HEK293 (cell line): Measurements from ENCODE around the gene PREX1.

Experiments
- CTCF ChIA-PET: fragments of 350-600 bp; formaldehyde crosslinking; extraction: SDS; loops from one replicate; lab custom pipeline; 2021; ENCODE audit warnings: antibody characterized with exemption; lab: Yijun Ruan, JAX
- POLR2A ChIA-PET: fragments of 300-600 bp; formaldehyde crosslinking; extraction: SDS; loops from one replicate; lab custom pipeline; 2020; ENCODE audit warnings: antibody characterized with exemption, inconsistent platforms; lab: Yijun Ruan, JAX
- H3K27ac ChIP-seq: fragments of 200-500 bp; sonication (Bioruptor generic); 2 replicates; pipeline ENCODE4 v1.5.1; 2014; ENCODE audit warnings: low read depth, low read length, control low read depth, inconsistent platforms; ENCODE audit errors: extremely low read depth
- H3K36me3 ChIP-seq, 2 experiments: fragments of 200-500 bp in 1 of 2; sonication (Bioruptor generic) in 1 of 2; 1 replicate in 1 of 2; 2 replicates in 1 of 2; pipeline ENCODE4 v1.5.1; 2014 to 2017; ENCODE audit warnings: inconsistent platforms in 2 of 2, low read length in 2 of 2; ENCODE audit not compliant: control insufficient read depth in 2 of 2, insufficient read depth in 1 of 2
- H3K4me1 ChIP-seq: fragments of 200-500 bp; sonication (Bioruptor generic); 2 replicates; pipeline ENCODE4 v1.5.1; 2014; ENCODE audit warnings: mild to moderate bottlenecking, low read length, inconsistent platforms; ENCODE audit not compliant: control insufficient read depth, insufficient read depth
- H3K4me3 ChIP-seq: 2 replicates; pipeline ENCODE4 v1.5.1; 2011; ENCODE audit warnings: low read depth, mild to moderate bottlenecking, control low read depth, low read length, moderate library complexity
- H3K9me3 ChIP-seq: fragments of 200-500 bp; sonication (Bioruptor generic); 2 replicates; pipeline ENCODE4 v1.5.1; 2014; ENCODE audit warnings: low read depth, low read length, inconsistent platforms; ENCODE audit not compliant: control insufficient read depth, insufficient read depth
- HOXD13 ChIP-seq: sonication (generic); formaldehyde crosslinking; IDR thresholded peaks from 2 replicates; pipeline ENCODE4 v1.8.0; 2022; ENCODE audit warnings: missing genetic modification reagents, borderline replicate concordance
- SETDB1 ChIP-seq: IDR thresholded peaks from one replicate; pipeline ENCODE4 v1.6.1; 2017; ENCODE audit warnings: mild to moderate bottlenecking, low read length, moderate library complexity, mixed read lengths; ENCODE audit not compliant: insufficient read length
- ZEB2 ChIP-seq: fragments of 450-650 bp; formaldehyde crosslinking; IDR thresholded peaks from 2 replicates; pipeline ENCODE4 v1.5.1; 2016; ENCODE audit warnings: missing biosample characterization, missing genetic modification characterization
- ZFP37 ChIP-seq: fragments of 450-650 bp; formaldehyde crosslinking; IDR thresholded peaks from 2 replicates; pipeline ENCODE4 v1.5.1; 2016; ENCODE audit warnings: missing biosample characterization, missing genetic modification characterization
- ZNF121 ChIP-seq: fragments of 450-650 bp; formaldehyde crosslinking; IDR thresholded peaks from 2 replicates; pipeline ENCODE4 v1.5.1; 2016; ENCODE audit warnings: missing biosample characterization, missing genetic modification characterization
- ZNF16 ChIP-seq: fragments of 450-650 bp; formaldehyde crosslinking; IDR thresholded peaks from 2 replicates; pipeline ENCODE4 v1.5.1; 2016; ENCODE audit warnings: low read depth, missing biosample characterization, missing genetic modification characterization
- ZNF266 ChIP-seq: fragments of 450-650 bp; formaldehyde crosslinking; IDR thresholded peaks from 2 replicates; pipeline ENCODE4 v1.5.1; 2016; ENCODE audit warnings: missing biosample characterization, missing genetic modification characterization, low read depth
- ZNF404 ChIP-seq: fragments of 450-650 bp; formaldehyde crosslinking; IDR thresholded peaks from 2 replicates; pipeline ENCODE4 v1.5.1; 2017; ENCODE audit warnings: missing biosample characterization, missing genetic modification characterization
- ZNF473 ChIP-seq: fragments of 450-650 bp; formaldehyde crosslinking; IDR thresholded peaks from 2 replicates; pipeline ENCODE4 v1.5.1; 2017; ENCODE audit warnings: missing biosample characterization, missing genetic modification characterization
- ZNF510 ChIP-seq: fragments of 450-650 bp; formaldehyde crosslinking; IDR thresholded peaks from 2 replicates; pipeline ENCODE4 v1.5.1; 2018; ENCODE audit warnings: mild to moderate bottlenecking, missing genetic modification characterization, missing biosample characterization; ENCODE audit not compliant: insufficient replicate concordance
- ZNF544 ChIP-seq: fragments of 450-650 bp; formaldehyde crosslinking; IDR thresholded peaks from 2 replicates; pipeline ENCODE4 v1.5.0; 2017; ENCODE audit warnings: missing biosample characterization, missing genetic modification characterization
- ZNF558 ChIP-seq: fragments of 450-650 bp; formaldehyde crosslinking; IDR thresholded peaks from 2 replicates; pipeline ENCODE4 v1.5.1; 2016; ENCODE audit warnings: missing biosample characterization, missing genetic modification characterization
- ZNF747 ChIP-seq: fragments of 450-650 bp; formaldehyde crosslinking; IDR thresholded peaks from 2 replicates; pipeline ENCODE4 v1.5.1; 2016; ENCODE audit warnings: missing biosample characterization, missing genetic modification characterization
- ZNF830 ChIP-seq: fragments of 450-650 bp; IDR thresholded peaks from 2 replicates; pipeline ENCODE4 v1.5.0; 2018; ENCODE audit warnings: missing biosample characterization, missing genetic modification characterization, low read depth, mild to moderate bottlenecking, moderate library complexity
- TF ChIP-seq, protein P1 (sequence below): fragments of 450-650 bp; formaldehyde crosslinking; IDR thresholded peaks from 2 replicates; pipeline ENCODE4 v1.5.1; 2017; ENCODE audit warnings: missing biosample characterization, missing genetic modification characterization
- TF ChIP-seq, protein P2 (sequence below): fragments of 450-650 bp; formaldehyde crosslinking; IDR thresholded peaks from 2 replicates; pipeline ENCODE4 v1.5.1; 2016; ENCODE audit warnings: missing biosample characterization, missing genetic modification characterization
- TF ChIP-seq, protein P3 (sequence below): fragments of 450-650 bp; formaldehyde crosslinking; conservative IDR thresholded peaks from 2 replicates; pipeline ENCODE4 v1.5.1; 2016; ENCODE audit warnings: low read depth, missing biosample characterization, missing genetic modification characterization
- TF ChIP-seq, protein P4 (sequence below): fragments of 450-650 bp; formaldehyde crosslinking; IDR thresholded peaks from 2 replicates; pipeline ENCODE4 v1.5.1; 2016; ENCODE audit warnings: missing biosample characterization, missing genetic modification characterization, borderline replicate concordance

Gene PREX1

GRCh38 chr20:48761023-48761785 is 66.6 kb downstream of the PREX1 start:
- Histone ChIP-seq H3K4me1 (no peaks in the 10 kb centered on the region), H3K27ac (no peak overlapping the region), H3K4me3 (no peak overlapping the region), H3K36me3 (no peaks in the 10 kb centered on the region), H3K9me3 (no peaks in the 10 kb centered on the region)
- ChIA-PET POLR2A (no interaction called here), CTCF (no interaction called here)
- TF ChIP-seq HOXD13 (CRISPR knock-in tag), result no peak
- no peak for TF ChIP-seq ZNF830 (tag by site-specific recombination)
- no peak for TF ChIP-seq ZNF121 (tag by site-specific recombination)
- TF ChIP-seq ZNF473 (tag by site-specific recombination), result no peak
- TF ChIP-seq ZNF747, result no peak
- no peak for TF ChIP-seq ZFP37 (tag by site-specific recombination)
- TF ChIP-seq, protein P1, sequence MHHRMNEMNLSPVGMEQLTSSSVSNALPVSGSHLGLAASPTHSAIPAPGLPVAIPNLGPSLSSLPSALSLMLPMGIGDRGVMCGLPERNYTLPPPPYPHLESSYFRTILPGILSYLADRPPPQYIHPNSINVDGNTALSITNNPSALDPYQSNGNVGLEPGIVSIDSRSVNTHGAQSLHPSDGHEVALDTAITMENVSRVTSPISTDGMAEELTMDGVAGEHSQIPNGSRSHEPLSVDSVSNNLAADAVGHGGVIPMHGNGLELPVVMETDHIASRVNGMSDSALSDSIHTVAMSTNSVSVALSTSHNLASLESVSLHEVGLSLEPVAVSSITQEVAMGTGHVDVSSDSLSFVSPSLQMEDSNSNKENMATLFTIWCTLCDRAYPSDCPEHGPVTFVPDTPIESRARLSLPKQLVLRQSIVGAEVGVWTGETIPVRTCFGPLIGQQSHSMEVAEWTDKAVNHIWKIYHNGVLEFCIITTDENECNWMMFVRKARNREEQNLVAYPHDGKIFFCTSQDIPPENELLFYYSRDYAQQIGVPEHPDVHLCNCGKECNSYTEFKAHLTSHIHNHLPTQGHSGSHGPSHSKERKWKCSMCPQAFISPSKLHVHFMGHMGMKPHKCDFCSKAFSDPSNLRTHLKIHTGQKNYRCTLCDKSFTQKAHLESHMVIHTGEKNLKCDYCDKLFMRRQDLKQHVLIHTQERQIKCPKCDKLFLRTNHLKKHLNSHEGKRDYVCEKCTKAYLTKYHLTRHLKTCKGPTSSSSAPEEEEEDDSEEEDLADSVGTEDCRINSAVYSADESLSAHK (tag by site-specific recombination), result no peak
- TF ChIP-seq, protein P2, sequence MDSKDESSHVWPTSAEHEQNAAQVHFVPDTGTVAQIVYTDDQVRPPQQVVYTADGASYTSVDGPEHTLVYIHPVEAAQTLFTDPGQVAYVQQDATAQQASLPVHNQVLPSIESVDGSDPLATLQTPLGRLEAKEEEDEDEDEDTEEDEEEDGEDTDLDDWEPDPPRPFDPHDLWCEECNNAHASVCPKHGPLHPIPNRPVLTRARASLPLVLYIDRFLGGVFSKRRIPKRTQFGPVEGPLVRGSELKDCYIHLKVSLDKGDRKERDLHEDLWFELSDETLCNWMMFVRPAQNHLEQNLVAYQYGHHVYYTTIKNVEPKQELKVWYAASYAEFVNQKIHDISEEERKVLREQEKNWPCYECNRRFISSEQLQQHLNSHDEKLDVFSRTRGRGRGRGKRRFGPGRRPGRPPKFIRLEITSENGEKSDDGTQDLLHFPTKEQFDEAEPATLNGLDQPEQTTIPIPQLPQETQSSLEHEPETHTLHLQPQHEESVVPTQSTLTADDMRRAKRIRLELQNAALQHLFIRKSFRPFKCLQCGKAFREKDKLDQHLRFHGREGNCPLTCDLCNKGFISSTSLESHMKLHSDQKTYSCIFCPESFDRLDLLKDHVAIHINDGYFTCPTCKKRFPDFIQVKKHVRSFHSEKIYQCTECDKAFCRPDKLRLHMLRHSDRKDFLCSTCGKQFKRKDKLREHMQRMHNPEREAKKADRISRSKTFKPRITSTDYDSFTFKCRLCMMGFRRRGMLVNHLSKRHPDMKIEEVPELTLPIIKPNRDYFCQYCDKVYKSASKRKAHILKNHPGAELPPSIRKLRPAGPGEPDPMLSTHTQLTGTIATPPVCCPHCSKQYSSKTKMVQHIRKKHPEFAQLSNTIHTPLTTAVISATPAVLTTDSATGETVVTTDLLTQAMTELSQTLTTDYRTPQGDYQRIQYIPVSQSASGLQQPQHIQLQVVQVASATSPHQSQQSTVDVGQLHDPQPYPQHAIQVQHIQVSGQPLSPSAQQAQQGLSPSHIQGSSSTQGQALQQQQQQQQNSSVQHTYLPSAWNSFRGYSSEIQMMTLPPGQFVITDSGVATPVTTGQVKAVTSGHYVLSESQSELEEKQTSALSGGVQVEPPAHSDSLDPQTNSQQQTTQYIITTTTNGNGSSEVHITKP (tag by site-specific recombination), result no peak
- no peak for TF ChIP-seq ZEB2 (tag by site-specific recombination)
- TF ChIP-seq ZNF558, result no peak
- TF ChIP-seq ZNF266 (tag by site-specific recombination), result no peak
- TF ChIP-seq, protein P3, sequence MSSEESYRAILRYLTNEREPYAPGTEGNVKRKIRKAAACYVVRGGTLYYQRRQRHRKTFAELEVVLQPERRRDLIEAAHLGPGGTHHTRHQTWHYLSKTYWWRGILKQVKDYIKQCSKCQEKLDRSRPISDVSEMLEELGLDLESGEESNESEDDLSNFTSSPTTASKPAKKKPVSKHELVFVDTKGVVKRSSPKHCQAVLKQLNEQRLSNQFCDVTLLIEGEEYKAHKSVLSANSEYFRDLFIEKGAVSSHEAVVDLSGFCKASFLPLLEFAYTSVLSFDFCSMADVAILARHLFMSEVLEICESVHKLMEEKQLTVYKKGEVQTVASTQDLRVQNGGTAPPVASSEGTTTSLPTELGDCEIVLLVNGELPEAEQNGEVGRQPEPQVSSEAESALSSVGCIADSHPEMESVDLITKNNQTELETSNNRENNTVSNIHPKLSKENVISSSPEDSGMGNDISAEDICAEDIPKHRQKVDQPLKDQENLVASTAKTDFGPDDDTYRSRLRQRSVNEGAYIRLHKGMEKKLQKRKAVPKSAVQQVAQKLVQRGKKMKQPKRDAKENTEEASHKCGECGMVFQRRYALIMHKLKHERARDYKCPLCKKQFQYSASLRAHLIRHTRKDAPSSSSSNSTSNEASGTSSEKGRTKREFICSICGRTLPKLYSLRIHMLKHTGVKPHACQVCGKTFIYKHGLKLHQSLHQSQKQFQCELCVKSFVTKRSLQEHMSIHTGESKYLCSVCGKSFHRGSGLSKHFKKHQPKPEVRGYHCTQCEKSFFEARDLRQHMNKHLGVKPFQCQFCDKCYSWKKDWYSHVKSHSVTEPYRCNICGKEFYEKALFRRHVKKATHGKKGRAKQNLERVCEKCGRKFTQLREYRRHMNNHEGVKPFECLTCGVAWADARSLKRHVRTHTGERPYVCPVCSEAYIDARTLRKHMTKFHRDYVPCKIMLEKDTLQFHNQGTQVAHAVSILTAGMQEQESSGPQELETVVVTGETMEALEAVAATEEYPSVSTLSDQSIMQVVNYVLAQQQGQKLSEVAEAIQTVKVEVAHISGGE (tag by site-specific recombination), result no peak
- no peak for TF ChIP-seq ZNF16 (tag by site-specific recombination)
- no peak for TF ChIP-seq ZNF404
- no peak for TF ChIP-seq ZNF544 (tag by site-specific recombination)
- TF ChIP-seq, protein P4, sequence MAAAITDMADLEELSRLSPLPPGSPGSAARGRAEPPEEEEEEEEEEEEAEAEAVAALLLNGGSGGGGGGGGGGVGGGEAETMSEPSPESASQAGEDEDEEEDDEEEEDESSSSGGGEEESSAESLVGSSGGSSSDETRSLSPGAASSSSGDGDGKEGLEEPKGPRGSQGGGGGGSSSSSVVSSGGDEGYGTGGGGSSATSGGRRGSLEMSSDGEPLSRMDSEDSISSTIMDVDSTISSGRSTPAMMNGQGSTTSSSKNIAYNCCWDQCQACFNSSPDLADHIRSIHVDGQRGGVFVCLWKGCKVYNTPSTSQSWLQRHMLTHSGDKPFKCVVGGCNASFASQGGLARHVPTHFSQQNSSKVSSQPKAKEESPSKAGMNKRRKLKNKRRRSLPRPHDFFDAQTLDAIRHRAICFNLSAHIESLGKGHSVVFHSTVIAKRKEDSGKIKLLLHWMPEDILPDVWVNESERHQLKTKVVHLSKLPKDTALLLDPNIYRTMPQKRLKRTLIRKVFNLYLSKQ, result no peak
- TF ChIP-seq SETDB1, result no peak
- no peak for TF ChIP-seq ZNF510 (tag by site-specific recombination)
